HEK293 (cell line): ENCODE data around the gene SHROOM4.

Experiments
- CTCF ChIA-PET: fragments of 350-600 bp; formaldehyde crosslinking; extraction: SDS; loops from one replicate; lab custom pipeline; 2021; ENCODE audit warnings: antibody characterized with exemption; lab: Yijun Ruan, JAX
- POLR2A ChIA-PET: fragments of 300-600 bp; formaldehyde crosslinking; extraction: SDS; loops from one replicate; lab custom pipeline; 2020; ENCODE audit warnings: antibody characterized with exemption, inconsistent platforms; lab: Yijun Ruan, JAX
- H3K27ac ChIP-seq: fragments of 200-500 bp; sonication (Bioruptor generic); 2 replicates; pipeline ENCODE4 v1.5.1; 2014; ENCODE audit warnings: low read depth, low read length, control low read depth, inconsistent platforms; ENCODE audit errors: extremely low read depth
- H3K36me3 ChIP-seq, 2 experiments: fragments of 200-500 bp in 1 of 2; sonication (Bioruptor generic) in 1 of 2; 1 replicate in 1 of 2; 2 replicates in 1 of 2; pipeline ENCODE4 v1.5.1; 2014 to 2017; ENCODE audit warnings: inconsistent platforms in 2 of 2, low read length in 2 of 2; ENCODE audit not compliant: control insufficient read depth in 2 of 2, insufficient read depth in 1 of 2
- H3K4me1 ChIP-seq: fragments of 200-500 bp; sonication (Bioruptor generic); 2 replicates; pipeline ENCODE4 v1.5.1; 2014; ENCODE audit warnings: mild to moderate bottlenecking, low read length, inconsistent platforms; ENCODE audit not compliant: control insufficient read depth, insufficient read depth
- H3K4me3 ChIP-seq: 2 replicates; pipeline ENCODE4 v1.5.1; 2011; ENCODE audit warnings: low read depth, mild to moderate bottlenecking, control low read depth, low read length, moderate library complexity
- H3K9me3 ChIP-seq: fragments of 200-500 bp; sonication (Bioruptor generic); 2 replicates; pipeline ENCODE4 v1.5.1; 2014; ENCODE audit warnings: low read depth, low read length, inconsistent platforms; ENCODE audit not compliant: control insufficient read depth, insufficient read depth
- BCL11A ChIP-seq: fragments of 450-650 bp; formaldehyde crosslinking; IDR thresholded peaks from 2 replicates; pipeline ENCODE4 v1.5.1; 2016; ENCODE audit warnings: low read depth, missing biosample characterization, missing genetic modification characterization
- BCL11B ChIP-seq: fragments of 450-650 bp; formaldehyde crosslinking; IDR thresholded peaks from 2 replicates; pipeline ENCODE4 v1.5.1; 2016; ENCODE audit warnings: low read depth, missing biosample characterization, missing genetic modification characterization
- KLF1 ChIP-seq: fragments of 450-650 bp; formaldehyde crosslinking; IDR thresholded peaks from 2 replicates; pipeline ENCODE4 v1.5.1; 2016; ENCODE audit warnings: missing biosample characterization, missing genetic modification characterization
- OSR2 ChIP-seq: fragments of 450-650 bp; formaldehyde crosslinking; IDR thresholded peaks from 2 replicates; pipeline ENCODE4 v1.5.1; 2016; ENCODE audit warnings: missing biosample characterization, missing genetic modification characterization
- ZEB2 ChIP-seq: fragments of 450-650 bp; formaldehyde crosslinking; IDR thresholded peaks from 2 replicates; pipeline ENCODE4 v1.5.1; 2016; ENCODE audit warnings: missing biosample characterization, missing genetic modification characterization
- ZFP37 ChIP-seq: fragments of 450-650 bp; formaldehyde crosslinking; IDR thresholded peaks from 2 replicates; pipeline ENCODE4 v1.5.1; 2016; ENCODE audit warnings: missing biosample characterization, missing genetic modification characterization
- ZNF169 ChIP-seq: fragments of 450-650 bp; formaldehyde crosslinking; IDR thresholded peaks from 2 replicates; pipeline ENCODE4 v1.5.1; 2016; ENCODE audit warnings: missing biosample characterization, missing genetic modification characterization
- ZNF184 ChIP-seq: fragments of 450-650 bp; IDR thresholded peaks from 2 replicates; pipeline ENCODE4 v1.5.1; 2018; ENCODE audit warnings: missing biosample characterization, mild to moderate bottlenecking, missing genetic modification characterization
- ZNF341 ChIP-seq: fragments of 450-650 bp; formaldehyde crosslinking; IDR thresholded peaks from 2 replicates; pipeline ENCODE4; 2016; ENCODE audit warnings: low read depth, missing biosample characterization, missing genetic modification characterization
- ZNF394 ChIP-seq: fragments of 450-650 bp; formaldehyde crosslinking; IDR thresholded peaks from 2 replicates; pipeline ENCODE4 v1.5.1; 2016; ENCODE audit warnings: missing biosample characterization, missing genetic modification characterization, mild to moderate bottlenecking, moderate library complexity, borderline replicate concordance
- ZNF433 ChIP-seq: fragments of 450-650 bp; formaldehyde crosslinking; IDR thresholded peaks from 2 replicates; pipeline ENCODE4 v1.5.1; 2016; ENCODE audit warnings: missing biosample characterization, missing genetic modification characterization, low read depth
- ZNF521 ChIP-seq: fragments of 450-650 bp; formaldehyde crosslinking; IDR thresholded peaks from 2 replicates; pipeline ENCODE4 v1.5.1; 2017; ENCODE audit warnings: missing biosample characterization, mild to moderate bottlenecking, missing genetic modification characterization
- ZNF585B ChIP-seq: fragments of 450-650 bp; formaldehyde crosslinking; IDR thresholded peaks from 2 replicates; pipeline ENCODE4 v1.5.1; 2016; ENCODE audit warnings: missing biosample characterization, missing genetic modification characterization
- ZNF76 ChIP-seq: fragments of 450-650 bp; formaldehyde crosslinking; IDR thresholded peaks from 2 replicates; pipeline ENCODE4; 2016; ENCODE audit warnings: low read depth, missing biosample characterization, missing genetic modification characterization, borderline replicate concordance
- ZNF777 ChIP-seq: fragments of 450-650 bp; formaldehyde crosslinking; IDR thresholded peaks from 2 replicates; pipeline ENCODE4 v1.5.1; 2017; ENCODE audit warnings: missing biosample characterization, missing genetic modification characterization, borderline replicate concordance
- ZNF837 ChIP-seq: fragments of 450-650 bp; formaldehyde crosslinking; IDR thresholded peaks from 2 replicates; pipeline ENCODE4 v1.5.1; 2016; ENCODE audit warnings: missing biosample characterization, missing genetic modification characterization
- ZNF843 ChIP-seq: fragments of 450-650 bp; formaldehyde crosslinking; IDR thresholded peaks from 2 replicates; pipeline ENCODE4 v1.5.1; 2016; ENCODE audit warnings: missing biosample characterization, missing genetic modification characterization
- ZSCAN30 ChIP-seq: fragments of 450-650 bp; IDR thresholded peaks from 2 replicates; pipeline ENCODE4 v1.5.1; 2018; ENCODE audit warnings: missing biosample characterization, mild to moderate bottlenecking, missing genetic modification characterization, moderate library complexity
- TF ChIP-seq, protein P1 (sequence below): fragments of 450-650 bp; formaldehyde crosslinking; IDR thresholded peaks from 2 replicates; pipeline ENCODE4; 2016; ENCODE audit warnings: missing biosample characterization, missing genetic modification characterization
- TF ChIP-seq, protein P2 (sequence below): fragments of 450-650 bp; formaldehyde crosslinking; IDR thresholded peaks from 2 replicates; pipeline ENCODE4 v1.5.1; 2017; ENCODE audit warnings: missing biosample characterization, missing genetic modification characterization

The SHROOM4 gene

DNA sequence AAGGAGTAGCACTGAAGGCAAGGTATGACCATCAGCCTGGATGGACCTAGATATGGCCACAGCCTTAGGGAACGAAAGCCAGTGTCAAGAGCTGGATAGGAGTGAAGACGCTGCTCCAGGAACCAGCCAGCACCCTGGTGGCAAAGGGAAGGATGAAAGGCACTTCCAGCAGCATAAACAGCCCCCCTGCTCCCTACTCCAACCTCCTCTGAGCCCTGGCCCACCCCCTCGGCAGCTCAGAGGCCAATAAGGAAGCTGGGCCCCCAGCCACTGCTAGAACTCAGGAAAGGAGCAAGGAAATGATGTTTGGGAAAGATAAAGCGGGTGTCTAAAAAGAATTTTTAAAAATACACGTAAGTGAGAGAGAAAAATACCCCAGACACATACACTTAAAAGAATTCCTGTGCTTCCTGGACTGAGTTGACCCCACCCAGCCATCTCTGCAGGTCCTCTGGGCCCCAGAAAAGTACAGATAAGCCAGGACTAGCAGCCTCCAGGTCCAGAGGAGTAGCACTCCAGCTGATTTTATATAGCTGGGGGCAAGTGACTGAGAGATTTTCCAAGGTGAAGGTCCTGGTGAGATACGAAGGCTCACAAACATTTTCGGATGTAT, 170.4 kb downstream of the SHROOM4 start:
- CTCF ChIA-PET: no interaction called here
- no peak overlapping the region for H3K27ac ChIP-seq
- H3K4me3 ChIP-seq: no peak overlapping the region
- H3K36me3 ChIP-seq: no peaks in the 10 kb centered on the region
- TF ChIP-seq, protein P1, sequence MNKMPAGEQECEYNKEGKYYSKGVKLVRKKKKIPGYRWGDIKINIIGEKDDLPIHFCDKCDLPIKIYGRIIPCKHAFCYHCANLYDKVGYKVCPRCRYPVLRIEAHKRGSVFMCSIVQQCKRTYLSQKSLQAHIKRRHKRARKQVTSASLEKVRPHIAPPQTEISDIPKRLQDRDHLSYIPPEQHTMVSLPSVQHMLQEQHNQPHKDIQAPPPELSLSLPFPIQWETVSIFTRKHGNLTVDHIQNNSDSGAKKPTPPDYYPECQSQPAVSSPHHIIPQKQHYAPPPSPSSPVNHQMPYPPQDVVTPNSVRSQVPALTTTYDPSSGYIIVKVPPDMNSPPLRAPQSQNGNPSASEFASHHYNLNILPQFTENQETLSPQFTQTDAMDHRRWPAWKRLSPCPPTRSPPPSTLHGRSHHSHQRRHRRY (tag by site-specific recombination): no peak
- TF ChIP-seq BCL11B (no peak), OSR2 (tag by site-specific recombination) (no peak), ZFP37 (tag by site-specific recombination) (no peak), KLF1 (tag by site-specific recombination) (no peak), ZNF433 (tag by site-specific recombination) (no peak), ZNF184 (tag by site-specific recombination) (no peak), ZNF76 (tag by site-specific recombination) (no peak)
- TF ChIP-seq, protein P2, sequence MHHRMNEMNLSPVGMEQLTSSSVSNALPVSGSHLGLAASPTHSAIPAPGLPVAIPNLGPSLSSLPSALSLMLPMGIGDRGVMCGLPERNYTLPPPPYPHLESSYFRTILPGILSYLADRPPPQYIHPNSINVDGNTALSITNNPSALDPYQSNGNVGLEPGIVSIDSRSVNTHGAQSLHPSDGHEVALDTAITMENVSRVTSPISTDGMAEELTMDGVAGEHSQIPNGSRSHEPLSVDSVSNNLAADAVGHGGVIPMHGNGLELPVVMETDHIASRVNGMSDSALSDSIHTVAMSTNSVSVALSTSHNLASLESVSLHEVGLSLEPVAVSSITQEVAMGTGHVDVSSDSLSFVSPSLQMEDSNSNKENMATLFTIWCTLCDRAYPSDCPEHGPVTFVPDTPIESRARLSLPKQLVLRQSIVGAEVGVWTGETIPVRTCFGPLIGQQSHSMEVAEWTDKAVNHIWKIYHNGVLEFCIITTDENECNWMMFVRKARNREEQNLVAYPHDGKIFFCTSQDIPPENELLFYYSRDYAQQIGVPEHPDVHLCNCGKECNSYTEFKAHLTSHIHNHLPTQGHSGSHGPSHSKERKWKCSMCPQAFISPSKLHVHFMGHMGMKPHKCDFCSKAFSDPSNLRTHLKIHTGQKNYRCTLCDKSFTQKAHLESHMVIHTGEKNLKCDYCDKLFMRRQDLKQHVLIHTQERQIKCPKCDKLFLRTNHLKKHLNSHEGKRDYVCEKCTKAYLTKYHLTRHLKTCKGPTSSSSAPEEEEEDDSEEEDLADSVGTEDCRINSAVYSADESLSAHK (tag by site-specific recombination): no peak
- no peaks in the 10 kb centered on the region for H3K4me1 ChIP-seq
- H3K9me3 ChIP-seq: no peaks in the 10 kb centered on the region
- POLR2A ChIA-PET: no interaction called here

DNA sequence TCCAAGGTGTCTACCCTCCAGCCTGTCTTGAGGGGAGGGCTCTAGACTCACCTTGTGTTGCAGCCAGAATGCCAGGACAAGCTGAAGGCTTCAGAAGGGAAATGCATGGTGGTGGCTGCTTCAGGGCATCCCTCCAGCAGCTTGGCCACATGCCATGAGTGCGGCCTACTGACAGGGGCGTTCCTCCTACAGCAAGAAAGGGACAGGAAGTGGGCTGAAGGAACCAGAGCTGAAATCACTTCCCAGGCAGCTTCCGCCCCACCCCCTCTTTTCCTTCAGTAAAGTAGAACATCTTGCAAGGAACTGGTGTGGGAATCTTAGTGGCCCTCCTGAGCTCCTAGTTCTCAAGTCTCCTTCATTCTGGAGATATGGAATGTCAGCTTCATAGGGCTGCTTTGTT, 175.9 kb downstream of the SHROOM4 start:
- ChIA-PET CTCF (interaction anchor here (0.9 kb wide), 1 partner anchor 43 kb away, joined by 3 read pairs; no protein-coding TSS in a partner anchor), POLR2A (no interaction called here)
- Histone ChIP-seq H3K9me3 (no peaks in the 10 kb centered on the region), H3K27ac (no peak overlapping the region), H3K4me1 (no peaks in the 10 kb centered on the region), H3K36me3 (no peaks in the 10 kb centered on the region), H3K4me3 (no peak overlapping the region)
- TF ChIP-seq ZNF843 (tag by site-specific recombination) (no peak), ZEB2 (tag by site-specific recombination) (no peak), ZNF521 (tag by site-specific recombination) (no peak), ZNF341 (no peak), BCL11A (tag by site-specific recombination) (no peak), ZNF394 (tag by site-specific recombination) (no peak), ZSCAN30 (tag by site-specific recombination) (no peak), ZNF169 (tag by site-specific recombination) (no peak), ZNF837 (tag by site-specific recombination) (no peak), ZNF585B (no peak), ZNF777 (tag by site-specific recombination) (no peak)
